HG02973 (cell line): ENCODE results near the gene GALNTL6.
"Not testable (repeated sequence)": the region's sequence is repeated elsewhere in the genome, so short reads cannot be mapped to it uniquely, and the experiment has no call there.

Source experiments
- ATAC-seq: cut with Tn5 transposase; IDR thresholded peaks from one replicate; pipeline ENCODE4 v1.9.1; 2021; ENCODE audit warnings: moderate library complexity; ENCODE audit not compliant: unreplicated experiment

GALNTL6 gene

GRCh38 chr4:172962564-172963353 is 1149.6 kb downstream of the GALNTL6 start:
- no peak for ATAC-seq

DNA sequence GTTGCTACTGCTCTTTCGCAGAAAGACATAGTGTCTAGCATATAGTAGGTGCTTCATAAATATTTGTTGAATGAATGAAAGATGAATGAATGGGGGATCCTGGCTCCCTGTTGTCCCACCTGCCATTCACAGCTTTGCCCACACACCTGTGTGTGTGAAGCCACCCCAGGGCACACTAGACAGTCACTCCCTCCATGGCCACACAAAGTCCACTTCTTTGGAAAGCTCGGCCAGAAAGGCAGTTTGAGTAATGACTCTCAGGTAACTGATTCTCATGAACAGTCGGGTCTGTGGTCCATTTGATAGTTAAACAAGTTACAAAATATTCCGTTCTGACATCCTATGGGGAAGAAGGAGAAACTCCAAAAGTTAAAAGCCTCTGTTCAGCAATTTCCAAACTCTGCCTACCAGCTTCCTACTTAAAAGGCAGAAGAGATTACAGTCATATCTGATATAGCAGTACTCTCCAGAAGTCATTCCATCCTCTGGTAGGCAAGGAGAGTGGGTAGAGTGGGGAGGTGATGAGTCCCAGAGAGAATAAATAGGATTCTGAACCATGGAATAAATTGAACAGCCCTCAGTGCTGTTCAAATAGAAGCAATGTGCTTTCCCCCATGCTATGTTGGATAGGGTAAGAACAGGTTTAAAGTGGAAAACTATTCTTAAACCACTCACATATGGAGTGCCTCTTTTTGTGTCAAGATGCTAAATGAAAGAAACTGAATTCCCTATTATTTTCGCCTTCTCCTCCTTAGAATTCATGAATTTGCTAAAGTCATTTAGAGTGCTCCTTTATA is 1150.5 kb downstream of the GALNTL6 start:
- ATAC-seq, result no peak

GRCh38 chr4:172970189-172970588 is 1157.0 kb downstream of the GALNTL6 start:
- not testable (repeated sequence) for ATAC-seq

DNA sequence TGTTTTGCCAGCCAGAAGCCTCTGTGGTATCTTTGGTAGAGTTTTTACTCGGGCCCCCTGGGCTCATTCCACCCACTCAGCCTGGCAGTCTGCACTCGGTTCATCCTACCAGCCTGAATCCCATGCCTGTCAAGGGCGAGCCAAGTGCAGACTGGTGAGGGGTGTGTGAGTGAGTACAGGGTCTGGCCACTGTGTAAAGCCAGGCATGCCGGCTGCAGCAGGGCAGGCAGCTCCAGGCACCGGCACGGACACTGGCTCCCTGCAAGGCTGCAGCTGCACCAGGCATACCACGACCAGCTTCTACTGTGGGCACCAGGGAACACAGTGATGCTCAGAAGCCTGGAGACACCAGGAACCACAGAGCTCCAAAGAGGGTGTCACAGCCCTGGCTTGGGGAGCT is 1161.4 kb downstream of the GALNTL6 start:
- ATAC-seq, result no peak

- no peak for ATAC-seq
These were observed 1162.5 kb downstream of the GALNTL6 start for GRCh38 chr4:172975651-172976229.

- ATAC-seq, result not testable (repeated sequence)
These were observed 1164.4 kb downstream of the GALNTL6 start for GRCh38 chr4:172977491-172978041.

DNA sequence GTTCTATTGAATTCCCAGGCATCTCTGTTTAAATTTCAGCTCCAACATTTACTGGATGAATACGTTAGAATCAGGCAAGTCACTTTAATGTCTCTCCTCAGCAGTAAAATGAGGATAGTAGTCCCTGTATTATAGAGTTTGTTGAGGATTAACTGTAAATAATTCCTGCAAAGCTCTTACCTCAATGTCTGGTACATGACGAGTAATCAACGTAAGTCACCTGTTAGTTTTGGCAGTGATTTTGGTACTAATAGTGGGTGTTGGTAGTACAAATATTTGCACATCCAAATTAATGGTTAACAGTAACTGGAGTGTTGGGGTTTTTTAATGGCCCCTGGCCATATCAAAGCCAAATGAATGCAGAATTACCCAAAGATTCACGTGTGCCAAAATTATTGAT is 1165.6 kb downstream of the GALNTL6 start:
- ATAC-seq, result no peak

GRCh38 chr4:172979332-172979731 is 1166.1 kb downstream of the GALNTL6 start:
- no peak for ATAC-seq

GRCh38 chr4:172980219-172980618 is 1167.0 kb downstream of the GALNTL6 start:
- ATAC-seq, result no peak

GRCh38 chr4:172982151-172982590 is 1169.0 kb downstream of the GALNTL6 start:
- no peak for ATAC-seq

DNA sequence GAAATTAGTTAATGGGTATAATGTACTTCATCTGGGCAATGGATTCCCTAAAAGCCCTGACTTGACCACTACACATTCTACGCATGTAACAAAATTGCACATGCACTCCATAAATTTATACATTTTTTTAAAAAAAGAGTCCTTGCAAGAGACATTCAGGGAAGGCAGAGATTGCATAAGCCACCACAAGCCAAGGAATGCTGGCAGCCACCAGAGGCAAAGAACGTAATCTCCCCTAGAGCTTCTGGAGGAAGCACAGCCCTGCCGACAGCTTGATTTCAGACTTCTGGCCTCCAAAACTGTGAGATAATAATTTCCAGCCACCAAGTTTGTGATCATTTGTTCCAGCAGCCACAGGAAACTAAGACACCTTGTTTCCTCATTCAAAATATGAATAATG is 1169.8 kb downstream of the GALNTL6 start:
- ATAC-seq, result no peak

GRCh38 chr4:172983631-172984030 is 1170.4 kb downstream of the GALNTL6 start:
- ATAC-seq, result no peak

DNA sequence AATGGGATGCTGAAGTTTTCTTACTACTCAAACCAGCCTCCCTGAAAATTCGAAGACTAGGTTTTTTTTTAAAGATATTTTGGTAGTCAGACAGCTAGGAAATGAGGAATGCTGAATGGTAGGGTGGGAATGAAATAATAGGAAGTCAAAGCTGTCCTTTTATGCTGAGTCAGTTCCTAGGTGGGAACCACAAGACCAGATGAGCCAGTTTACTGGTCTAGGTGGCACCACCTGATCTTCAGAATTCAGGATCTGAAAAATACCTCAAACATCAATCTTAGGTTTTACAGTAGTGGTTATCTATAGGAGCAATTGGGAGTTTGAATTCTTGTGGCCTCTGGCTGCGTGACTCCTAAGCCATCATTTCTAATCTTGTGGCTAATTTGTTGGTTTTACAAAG is 1172.3 kb downstream of the GALNTL6 start:
- no peak for ATAC-seq

DNA sequence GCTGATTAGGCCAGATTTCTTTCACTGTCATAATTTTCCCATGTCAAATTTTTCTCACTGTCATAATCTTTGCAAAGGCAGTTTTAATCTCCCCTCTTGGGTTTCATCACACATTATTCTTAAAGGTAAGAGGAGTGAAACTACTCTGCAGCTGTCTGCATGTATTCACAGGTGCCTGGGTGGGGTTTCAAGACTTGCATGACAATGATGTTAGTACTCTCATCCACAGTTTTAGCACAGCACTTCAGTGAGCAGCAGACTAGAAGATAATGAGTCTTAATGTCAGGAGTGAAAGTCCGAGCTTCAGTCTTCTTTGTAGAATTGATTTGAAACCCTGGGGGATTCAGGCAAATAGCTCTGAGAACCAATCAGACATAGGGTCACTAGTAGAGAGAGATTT is 1172.9 kb downstream of the GALNTL6 start:
- ATAC-seq, result peak; percentile 70

- no peak for ATAC-seq
These were observed 1177.0 kb downstream of the GALNTL6 start for GRCh38 chr4:172989984-172990820.

- ATAC-seq, result no peak
These were observed 1179.6 kb downstream of the GALNTL6 start for GRCh38 chr4:172992648-172993378.

DNA sequence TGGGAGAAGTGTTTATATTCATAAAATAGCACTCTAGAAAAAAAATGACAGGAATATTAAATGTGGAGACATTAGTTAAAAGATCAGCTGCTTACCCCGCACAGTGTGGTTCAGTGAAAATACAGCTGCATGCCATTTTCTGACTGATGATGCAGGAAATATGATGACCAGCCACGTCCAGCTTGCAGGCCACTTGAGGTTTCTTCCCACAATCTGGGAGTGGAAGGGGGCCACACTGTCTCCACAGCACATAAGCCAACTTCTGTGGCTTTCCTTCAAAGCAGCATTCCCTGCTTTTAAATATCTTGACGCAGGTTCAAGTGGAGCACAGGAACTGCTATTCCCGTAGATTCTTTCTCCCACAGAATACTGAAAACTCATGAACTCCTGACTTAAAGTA is 1182.0 kb downstream of the GALNTL6 start:
- ATAC-seq, result no peak

GRCh38 chr4:172995704-172996103 is 1182.5 kb downstream of the GALNTL6 start:
- ATAC-seq, result no peak

GRCh38 chr4:172996571-172997216 is 1183.5 kb downstream of the GALNTL6 start:
- no peak for ATAC-seq
